ENCODE measurements around the gene ERN1. TPM values are rescaled to one million over a fixed set of nuclear protein-coding genes. Genes with fewer than 3 reads are reported as not detected.
A peak's percentile ranks its signal among the peaks of the same experiment; 100 is the strongest.

Gene ERN1
- total and polyA plus RNA-seq, 2 donors: 5.9 to 7.4 TPM

GRCh38 chr17:64154717-64155116 is 24.8 kb upstream of the ERN1 start:
- 95% methylated on average over 9 of the region's 9 CpGs for WGBS
- Histone ChIP-seq H3K27ac (ENCODE audit: low read depth in 1 of 2, low read length in 1 of 2) (peak overlapping the region; percentile 3 to 15), H3K4me1 (ENCODE audit: control insufficient read depth in 2 of 2, insufficient read depth in 2 of 2, low read length in 2 of 2) (peaks cover 0 to 11% of the 10 kb centered on the region in 2 donors)

GRCh38 chr17:64154313-64154695 is 24.4 kb upstream of the ERN1 start:
- DNase-seq (ENCODE audit: low read depth in 6 of 9, low spot score in 9 of 9): no peak
- Histone ChIP-seq H3K4me1 (ENCODE audit: control insufficient read depth in 2 of 2, insufficient read depth in 2 of 2, low read length in 2 of 2) (peaks cover 0 to 11% of the 10 kb centered on the region in 2 donors), H3K27ac (ENCODE audit: low read depth in 1 of 2, low read length in 1 of 2) (no peak overlapping the region)

More at GRCh38 chr17:64154717-64155116, 24.8 kb upstream of the ERN1 start:
- H3K4me3 ChIP-seq (ENCODE audit: low read length in 2 of 2): no peak overlapping the region
- peaks cover 3 to 39% of the 10 kb centered on the region in 2 donors for H3K36me3 ChIP-seq (ENCODE audit: control insufficient read depth in 2 of 2, insufficient read depth in 2 of 2, low read length in 1 of 2)
- no peaks in the 10 kb centered on the region for H3K27me3 ChIP-seq (ENCODE audit: control insufficient read depth in 2 of 2, insufficient read depth in 1 of 2, low read length in 1 of 2)
- H3K9me3 ChIP-seq (ENCODE audit: control insufficient read depth in 2 of 2, insufficient read depth in 1 of 2, low read length in 1 of 2): no peaks in the 10 kb centered on the region
- no peak for DNase-seq (ENCODE audit: low read depth in 6 of 9, low spot score in 9 of 9)

DNA sequence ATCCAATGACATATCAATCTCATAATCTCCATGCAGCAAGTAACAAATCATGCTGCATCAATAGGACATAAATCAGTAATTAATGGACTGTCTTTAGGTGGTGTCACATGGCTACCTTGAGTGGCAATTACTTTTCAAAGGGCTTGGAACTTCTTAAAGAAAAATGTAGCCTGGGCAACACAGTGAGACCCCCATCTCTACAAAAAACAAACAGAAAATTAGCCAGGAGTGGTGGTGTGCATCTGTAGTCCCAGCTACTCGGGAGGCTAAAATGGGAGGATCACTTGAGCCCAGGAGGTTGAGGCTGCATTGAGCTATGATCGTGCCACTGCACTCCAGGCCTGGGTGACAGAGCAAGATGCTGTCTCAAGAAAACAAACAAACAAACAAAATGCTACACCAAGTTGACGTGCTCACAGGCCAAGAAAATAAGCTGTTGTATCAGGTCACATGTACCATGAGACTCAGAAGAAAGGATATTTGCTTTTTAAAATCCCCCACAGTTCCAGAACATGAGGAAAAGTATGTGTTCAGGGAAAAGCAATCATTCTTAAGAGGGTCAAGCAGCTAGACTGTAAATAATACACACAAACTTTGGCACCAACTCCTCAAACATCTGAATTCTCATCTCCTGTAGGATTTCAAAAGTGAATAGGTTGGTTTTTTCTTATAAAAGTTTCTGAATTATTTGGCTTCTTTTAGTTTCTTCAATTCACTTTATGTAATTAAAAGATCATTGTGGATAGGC is 23.8 kb upstream of the ERN1 start:
- Histone ChIP-seq H3K27ac (ENCODE audit: low read depth in 1 of 2, low read length in 1 of 2) (no peak overlapping the region), H3K4me3 (ENCODE audit: low read length in 2 of 2) (no peak overlapping the region), H3K36me3 (ENCODE audit: control insufficient read depth in 2 of 2, insufficient read depth in 2 of 2, low read length in 1 of 2) (peaks cover 6 to 40% of the 10 kb centered on the region in 2 donors), H3K4me1 (ENCODE audit: control insufficient read depth in 2 of 2, insufficient read depth in 2 of 2, low read length in 2 of 2) (peaks cover 0 to 11% of the 10 kb centered on the region in 2 donors), H3K9me3 (ENCODE audit: control insufficient read depth in 2 of 2, insufficient read depth in 1 of 2, low read length in 1 of 2) (no peaks in the 10 kb centered on the region), H3K27me3 (ENCODE audit: control insufficient read depth in 2 of 2, insufficient read depth in 1 of 2, low read length in 1 of 2) (no peaks in the 10 kb centered on the region)
- 97% methylated on average over 3 of the region's 3 CpGs for WGBS
- no peak for DNase-seq (ENCODE audit: low read depth in 6 of 9, low spot score in 9 of 9)

More at GRCh38 chr17:64154313-64154695, 24.4 kb upstream of the ERN1 start:
- no peaks in the 10 kb centered on the region for H3K27me3 ChIP-seq (ENCODE audit: control insufficient read depth in 2 of 2, insufficient read depth in 1 of 2, low read length in 1 of 2)
- no peak overlapping the region for H3K4me3 ChIP-seq (ENCODE audit: low read length in 2 of 2)
- peaks cover 3 to 39% of the 10 kb centered on the region in 2 donors for H3K36me3 ChIP-seq (ENCODE audit: control insufficient read depth in 2 of 2, insufficient read depth in 2 of 2, low read length in 1 of 2)
- WGBS: 88% methylated on average over 4 of the region's 4 CpGs
- no peaks in the 10 kb centered on the region for H3K9me3 ChIP-seq (ENCODE audit: control insufficient read depth in 2 of 2, insufficient read depth in 1 of 2, low read length in 1 of 2)

DNA sequence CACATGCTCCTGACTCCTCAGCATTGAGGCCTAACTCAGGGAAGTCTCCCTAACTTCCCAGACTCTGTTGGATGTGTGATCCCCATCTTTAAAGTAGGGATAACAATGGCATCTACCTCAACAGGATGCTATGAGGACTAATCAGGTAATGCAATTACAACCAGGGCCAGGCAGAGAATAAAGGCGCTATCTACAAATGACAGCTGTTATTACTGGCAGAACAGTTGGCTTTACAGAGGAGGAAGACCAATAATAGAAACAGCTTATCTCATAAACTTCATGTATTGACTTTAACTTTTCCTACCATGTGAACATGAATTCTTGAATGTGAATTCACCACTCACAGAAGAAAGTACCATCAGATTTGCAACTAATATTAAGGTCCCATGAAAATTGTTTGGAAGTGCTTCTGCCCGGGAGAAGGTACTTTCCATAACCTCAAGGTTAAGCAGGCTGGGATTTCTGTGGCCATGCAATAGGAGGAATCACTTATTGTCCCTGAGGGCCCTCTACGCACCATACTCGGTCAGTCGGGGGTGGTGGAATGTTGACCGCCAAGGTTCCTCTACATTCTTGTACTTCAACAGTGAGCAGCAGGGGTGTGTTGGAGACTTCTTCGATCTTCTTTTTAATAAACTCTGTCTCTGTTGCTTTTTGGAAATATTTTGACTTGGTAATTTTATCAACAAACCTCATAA is 22.6 kb upstream of the ERN1 start:
- Histone ChIP-seq H3K4me3 (ENCODE audit: low read length in 2 of 2) (no peak overlapping the region), H3K27me3 (ENCODE audit: control insufficient read depth in 2 of 2, insufficient read depth in 1 of 2, low read length in 1 of 2) (no peaks in the 10 kb centered on the region), H3K4me1 (ENCODE audit: control insufficient read depth in 2 of 2, insufficient read depth in 2 of 2, low read length in 2 of 2) (peaks cover 0 to 15% of the 10 kb centered on the region in 2 donors), H3K36me3 (ENCODE audit: control insufficient read depth in 2 of 2, insufficient read depth in 2 of 2, low read length in 1 of 2) (peaks cover 12 to 51% of the 10 kb centered on the region in 2 donors), H3K27ac (ENCODE audit: low read depth in 1 of 2, low read length in 1 of 2) (no peak overlapping the region), H3K9me3 (ENCODE audit: control insufficient read depth in 2 of 2, insufficient read depth in 1 of 2, low read length in 1 of 2) (no peaks in the 10 kb centered on the region)
- WGBS: 97% methylated on average over 7 of the region's 7 CpGs
- DNase-seq (ENCODE audit: low read depth in 6 of 9, low spot score in 9 of 9): no peak

DNA sequence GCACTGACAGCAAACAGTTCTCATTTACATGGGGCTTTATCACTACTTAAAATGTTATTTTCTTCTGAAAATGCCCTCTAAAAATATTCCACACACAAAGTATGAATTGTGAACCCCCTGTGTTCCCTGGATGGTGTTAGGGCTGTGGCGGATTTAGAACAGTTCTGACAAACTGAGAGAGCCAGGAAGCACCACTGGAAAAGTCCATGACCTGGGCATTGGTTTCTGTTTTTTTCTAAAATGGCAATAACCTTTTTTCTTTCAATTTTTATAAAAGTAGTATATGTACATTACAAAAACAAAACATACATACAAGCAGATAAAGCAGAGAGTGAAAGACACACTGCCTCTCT is 21.0 kb upstream of the ERN1 start:
- no peaks in the 10 kb centered on the region for H3K9me3 ChIP-seq (ENCODE audit: control insufficient read depth in 2 of 2, insufficient read depth in 1 of 2, low read length in 1 of 2)
- H3K4me3 ChIP-seq (ENCODE audit: low read length in 2 of 2): no peak overlapping the region
- no peaks in the 10 kb centered on the region for H3K27me3 ChIP-seq (ENCODE audit: control insufficient read depth in 2 of 2, insufficient read depth in 1 of 2, low read length in 1 of 2)
- DNase-seq (ENCODE audit: low read depth in 6 of 9, low spot score in 9 of 9): no peak
- no peak overlapping the region for H3K27ac ChIP-seq (ENCODE audit: low read depth in 1 of 2, low read length in 1 of 2)
- H3K4me1 ChIP-seq (ENCODE audit: control insufficient read depth in 2 of 2, insufficient read depth in 2 of 2, low read length in 2 of 2): peaks cover 7 to 16% of the 10 kb centered on the region in 2 donors
- 96% methylated on average over 1 of the region's 1 CpG for whole genome bisulfite sequencing
- H3K36me3 ChIP-seq (ENCODE audit: control insufficient read depth in 2 of 2, insufficient read depth in 2 of 2, low read length in 1 of 2): peaks cover 12 to 52% of the 10 kb centered on the region in 2 donors

- Histone ChIP-seq H3K36me3 (ENCODE audit: control insufficient read depth in 2 of 2, insufficient read depth in 2 of 2, low read length in 1 of 2) (peaks cover 12 to 52% of the 10 kb centered on the region in 2 donors), H3K4me3 (ENCODE audit: low read length in 2 of 2) (no peak overlapping the region), H3K4me1 (ENCODE audit: control insufficient read depth in 2 of 2, insufficient read depth in 2 of 2, low read length in 2 of 2) (peaks cover 7 to 14% of the 10 kb centered on the region in 2 donors), H3K27ac (ENCODE audit: low read depth in 1 of 2, low read length in 1 of 2) (no peak overlapping the region), H3K9me3 (ENCODE audit: control insufficient read depth in 2 of 2, insufficient read depth in 1 of 2, low read length in 1 of 2) (no peaks in the 10 kb centered on the region), H3K27me3 (ENCODE audit: control insufficient read depth in 2 of 2, insufficient read depth in 1 of 2, low read length in 1 of 2) (no peaks in the 10 kb centered on the region)
- no peak for DNase-seq (ENCODE audit: low read depth in 6 of 9, low spot score in 9 of 9)
- WGBS: 97% methylated on average over 5 of the region's 5 CpGs
Observed at GRCh38 chr17:64150237-64151015, 20.5 kb upstream of the ERN1 start.

GRCh38 chr17:64149196-64149595 is 19.3 kb upstream of the ERN1 start:
- 98% methylated on average over 6 of the region's 6 CpGs for WGBS
- no peak for DNase-seq (ENCODE audit: low read depth in 6 of 9, low spot score in 9 of 9)
- Histone ChIP-seq H3K27ac (ENCODE audit: low read depth in 1 of 2, low read length in 1 of 2) (no peak overlapping the region), H3K36me3 (ENCODE audit: control insufficient read depth in 2 of 2, insufficient read depth in 2 of 2, low read length in 1 of 2) (peaks cover 12 to 52% of the 10 kb centered on the region in 2 donors), H3K4me1 (ENCODE audit: control insufficient read depth in 2 of 2, insufficient read depth in 2 of 2, low read length in 2 of 2) (peaks cover 9 to 17% of the 10 kb centered on the region in 2 donors), H3K4me3 (ENCODE audit: low read length in 2 of 2) (no peak overlapping the region), H3K9me3 (ENCODE audit: control insufficient read depth in 2 of 2, insufficient read depth in 1 of 2, low read length in 1 of 2) (no peaks in the 10 kb centered on the region), H3K27me3 (ENCODE audit: control insufficient read depth in 2 of 2, insufficient read depth in 1 of 2, low read length in 1 of 2) (no peaks in the 10 kb centered on the region)

DNA sequence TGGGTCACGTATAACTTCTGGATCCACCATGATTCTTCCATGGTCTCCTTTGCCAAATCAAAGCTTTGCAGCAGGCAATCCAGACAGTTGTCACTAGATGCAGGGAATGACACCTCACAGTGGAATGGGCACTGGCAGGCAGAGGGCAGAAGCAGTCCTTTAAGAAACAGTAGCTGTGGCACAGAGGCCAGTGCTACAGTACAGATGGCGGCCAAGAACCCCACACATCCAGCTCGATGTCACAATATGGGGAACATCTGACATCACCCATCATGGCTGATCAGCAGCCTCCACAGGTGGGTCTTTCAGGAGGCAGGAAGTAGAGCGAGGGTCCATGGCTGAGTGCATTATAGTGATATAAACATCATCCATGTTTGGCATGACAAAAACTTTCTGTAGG is 18.8 kb upstream of the ERN1 start:
- DNase-seq (ENCODE audit: low read depth in 6 of 9, low spot score in 9 of 9): no peak

More for the DNA sequence above, 18.8 kb upstream of the ERN1 start:
- Histone ChIP-seq H3K4me3 (ENCODE audit: low read length in 2 of 2) (no peak overlapping the region), H3K36me3 (ENCODE audit: control insufficient read depth in 2 of 2, insufficient read depth in 2 of 2, low read length in 1 of 2) (peaks cover 12 to 49% of the 10 kb centered on the region in 2 donors), H3K27me3 (ENCODE audit: control insufficient read depth in 2 of 2, insufficient read depth in 1 of 2, low read length in 1 of 2) (no peaks in the 10 kb centered on the region), H3K4me1 (ENCODE audit: control insufficient read depth in 2 of 2, insufficient read depth in 2 of 2, low read length in 2 of 2) (peaks cover 9 to 17% of the 10 kb centered on the region in 2 donors), H3K9me3 (ENCODE audit: control insufficient read depth in 2 of 2, insufficient read depth in 1 of 2, low read length in 1 of 2) (no peaks in the 10 kb centered on the region), H3K27ac (ENCODE audit: low read depth in 1 of 2, low read length in 1 of 2) (no peak overlapping the region)
- 96% methylated on average over 4 of the region's 4 CpGs for WGBS
